Suprapubic skin (tissue), 4 donors: ENCODE data around the gene MTX1.

ENCODE experiments used
- CTCF ChIP-seq, 2 donors: fragments of 200-600 bp in 1 of 2; fragments of 450-650 bp in 1 of 2; sonication (generic) in 1 of 2; IDR thresholded peaks; one replicate each; pipeline ENCODE4 v1.5.1; 2016 to 2019; ENCODE audit warnings: antibody characterized with exemption in 2 of 2, mild to moderate bottlenecking in 1 of 2, moderate library complexity in 1 of 2
- POLR2A ChIP-seq, 2 donors: fragments of 450-650 bp; IDR thresholded peaks; one replicate each; pipeline ENCODE4 v1.6.1; 2017; ENCODE audit warnings: antibody characterized with exemption in 2 of 2, mild to moderate bottlenecking in 2 of 2, moderate library complexity in 2 of 2
- POLR2AphosphoS5 ChIP-seq, 3 donors: sonication (generic); formaldehyde crosslinking; IDR thresholded peaks; one replicate each; pipeline ENCODE4 v1.6.1; 2017; ENCODE audit warnings: antibody characterized with exemption in 3 of 3

GRCh38 chr1:155193275-155193990, 15.1 kb upstream of the MTX1 start:
- TF ChIP-seq CTCF (IDR thresholded peaks at IDR 0.05) = peak; percentile 93 to 98
- peak in 1 of 3 donors; percentile 69 for TF ChIP-seq POLR2AphosphoS5 (IDR thresholded peaks at IDR 0.05)
- TF ChIP-seq POLR2A (IDR thresholded peaks at IDR 0.05) = peak in 1 of 2 donors; percentile 47
